GM10266 (cell line): ENCODE measurements around the gene WSB1.

Source experiments
- DNase-seq: peaks from one replicate; pipeline ENCODE4 v3.0.0; 2012; ENCODE audit errors: extremely low spot score
- CTCF ChIP-seq: IDR thresholded peaks from 2 replicates; pipeline ENCODE4 v1.5.1; 2012; ENCODE audit warnings: mild to moderate bottlenecking, low read depth; ENCODE audit not compliant: control insufficient read depth, insufficient read depth; ENCODE audit errors: missing control alignments

Gene WSB1

GRCh38 chr17:27356091-27356705 is 62.3 kb downstream of the WSB1 start:
- no peak for TF ChIP-seq CTCF
- no peak for DNase-seq

GRCh38 chr17:27357236-27357635 is 63.3 kb downstream of the WSB1 start:
- DNase-seq: no peak
- no peak for TF ChIP-seq CTCF

GRCh38 chr17:27360507-27360906 is 66.6 kb downstream of the WSB1 start:
- TF ChIP-seq CTCF: no peak

GRCh38 chr17:27361695-27362094 is 67.8 kb downstream of the WSB1 start:
- DNase-seq: no peak
- TF ChIP-seq CTCF: no peak

More at GRCh38 chr17:27360507-27360906, 66.6 kb downstream of the WSB1 start:
- DNase-seq: no peak

GRCh38 chr17:27362503-27362902 is 68.6 kb downstream of the WSB1 start:
- no peak for DNase-seq
- TF ChIP-seq CTCF: no peak

- TF ChIP-seq CTCF: no peak
- DNase-seq: no peak
Measured at GRCh38 chr17:27362909-27363308, 69.0 kb downstream of the WSB1 start.

GRCh38 chr17:27363326-27363725 is 69.4 kb downstream of the WSB1 start:
- no peak for DNase-seq
- no peak for TF ChIP-seq CTCF
